Retinal pigment epithelial cell (primary cell): ENCODE data around the gene MRTFA.

Source experiments
- DNase-seq: peaks from one replicate; pipeline ENCODE4 v3.0.0-alpha.2; 2010; ENCODE audit warnings: low read depth
- H3K4me3 ChIP-seq: 2 replicates; pipeline ENCODE4 v1.5.1; 2011; ENCODE audit warnings: mild to moderate bottlenecking, low read length, control low read depth, moderate library complexity
- TF ChIP-seq, protein P1 (sequence below): conservative IDR thresholded peaks from 2 replicates; pipeline ENCODE4 v1.5.1; 2011; ENCODE audit warnings: low read depth, low read length, control low read depth, inconsistent platforms

Gene MRTFA

DNA sequence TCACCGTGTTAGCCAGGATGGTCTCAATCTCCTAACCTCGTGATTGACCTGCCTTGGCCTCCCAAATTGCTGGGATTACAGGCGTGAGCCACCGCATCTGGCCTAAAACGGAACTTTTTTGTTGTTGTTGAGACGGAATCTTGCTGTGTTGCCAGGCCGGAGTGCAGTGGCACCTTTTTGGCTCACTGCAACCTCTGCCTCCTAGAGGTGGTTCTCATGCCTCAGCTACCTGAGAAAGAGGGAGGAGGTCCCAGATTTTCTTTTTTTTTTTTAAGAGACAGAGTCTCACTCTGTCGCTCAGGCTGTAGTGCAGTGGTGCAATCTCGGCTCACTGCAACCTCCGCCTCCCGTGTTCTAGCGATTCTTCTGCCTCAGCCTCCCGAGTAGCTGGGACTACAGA lies 34.9 kb upstream of the MRTFA start:
- DNase-seq: no peak
- H3K4me3 ChIP-seq: no peak overlapping the region
- TF ChIP-seq, protein P1, sequence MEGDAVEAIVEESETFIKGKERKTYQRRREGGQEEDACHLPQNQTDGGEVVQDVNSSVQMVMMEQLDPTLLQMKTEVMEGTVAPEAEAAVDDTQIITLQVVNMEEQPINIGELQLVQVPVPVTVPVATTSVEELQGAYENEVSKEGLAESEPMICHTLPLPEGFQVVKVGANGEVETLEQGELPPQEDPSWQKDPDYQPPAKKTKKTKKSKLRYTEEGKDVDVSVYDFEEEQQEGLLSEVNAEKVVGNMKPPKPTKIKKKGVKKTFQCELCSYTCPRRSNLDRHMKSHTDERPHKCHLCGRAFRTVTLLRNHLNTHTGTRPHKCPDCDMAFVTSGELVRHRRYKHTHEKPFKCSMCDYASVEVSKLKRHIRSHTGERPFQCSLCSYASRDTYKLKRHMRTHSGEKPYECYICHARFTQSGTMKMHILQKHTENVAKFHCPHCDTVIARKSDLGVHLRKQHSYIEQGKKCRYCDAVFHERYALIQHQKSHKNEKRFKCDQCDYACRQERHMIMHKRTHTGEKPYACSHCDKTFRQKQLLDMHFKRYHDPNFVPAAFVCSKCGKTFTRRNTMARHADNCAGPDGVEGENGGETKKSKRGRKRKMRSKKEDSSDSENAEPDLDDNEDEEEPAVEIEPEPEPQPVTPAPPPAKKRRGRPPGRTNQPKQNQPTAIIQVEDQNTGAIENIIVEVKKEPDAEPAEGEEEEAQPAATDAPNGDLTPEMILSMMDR: no peak

DNA sequence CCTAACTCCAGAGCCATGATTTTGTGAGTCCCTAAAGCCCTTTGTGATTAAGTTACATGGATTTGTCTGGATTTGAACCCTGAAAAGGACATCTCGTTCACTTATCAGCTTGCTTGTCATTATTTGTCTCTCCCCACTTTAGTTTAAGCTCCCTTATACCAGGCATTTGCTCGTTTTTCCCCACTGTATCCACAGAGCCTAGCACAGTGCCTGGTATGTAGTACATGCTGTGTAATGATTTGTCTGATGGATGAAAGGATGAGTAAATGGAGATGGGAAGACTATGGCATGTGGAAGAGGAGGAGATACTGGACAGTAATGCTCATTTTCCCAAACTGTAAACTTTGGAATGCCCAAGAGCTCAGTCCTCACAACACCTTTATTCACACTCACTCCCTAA lies 33.5 kb upstream of the MRTFA start:
- TF ChIP-seq, protein P1: no peak
- no peak for DNase-seq
- H3K4me3 ChIP-seq: no peak overlapping the region

DNA sequence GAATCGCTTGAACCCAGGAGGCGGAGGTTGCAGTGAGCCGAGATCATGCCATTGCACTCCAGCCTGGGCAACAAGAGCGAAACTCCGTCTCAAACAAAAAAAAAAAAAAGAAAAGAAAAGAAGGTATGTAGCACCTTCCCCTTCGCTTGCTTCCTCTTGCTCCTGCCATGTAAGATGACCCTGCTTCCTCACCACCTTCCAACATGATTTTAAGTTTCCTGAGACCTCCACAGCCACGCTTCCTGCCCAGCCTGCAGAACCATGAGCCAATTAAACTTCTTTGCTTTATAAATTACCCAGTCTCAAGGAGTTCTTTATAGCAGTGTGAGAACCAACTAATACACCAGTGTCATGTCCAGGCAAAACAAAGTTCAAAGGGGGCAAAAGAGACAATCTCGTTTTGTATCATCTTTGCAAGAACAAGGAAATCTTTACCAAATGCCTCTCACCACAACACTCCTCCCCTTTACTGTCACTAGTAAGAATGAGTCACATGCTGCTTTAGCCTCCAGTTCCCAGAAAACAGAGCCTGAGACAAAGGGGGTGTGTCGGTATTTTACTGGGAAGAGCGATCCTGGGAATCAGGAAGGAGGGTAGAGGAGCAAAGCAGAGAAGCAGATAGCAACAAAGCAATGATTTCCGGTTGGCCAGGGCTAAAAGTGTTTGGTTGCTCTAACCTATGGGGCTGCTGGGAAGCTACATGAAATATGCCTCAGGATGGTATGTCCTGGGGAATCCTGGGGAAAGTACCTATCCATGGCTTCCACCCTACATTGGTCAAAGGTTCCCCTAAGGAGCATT lies 32.3 kb upstream of the MRTFA start:
- TF ChIP-seq, protein P1: no peak
- no peak overlapping the region for H3K4me3 ChIP-seq
- no peak for DNase-seq

DNA sequence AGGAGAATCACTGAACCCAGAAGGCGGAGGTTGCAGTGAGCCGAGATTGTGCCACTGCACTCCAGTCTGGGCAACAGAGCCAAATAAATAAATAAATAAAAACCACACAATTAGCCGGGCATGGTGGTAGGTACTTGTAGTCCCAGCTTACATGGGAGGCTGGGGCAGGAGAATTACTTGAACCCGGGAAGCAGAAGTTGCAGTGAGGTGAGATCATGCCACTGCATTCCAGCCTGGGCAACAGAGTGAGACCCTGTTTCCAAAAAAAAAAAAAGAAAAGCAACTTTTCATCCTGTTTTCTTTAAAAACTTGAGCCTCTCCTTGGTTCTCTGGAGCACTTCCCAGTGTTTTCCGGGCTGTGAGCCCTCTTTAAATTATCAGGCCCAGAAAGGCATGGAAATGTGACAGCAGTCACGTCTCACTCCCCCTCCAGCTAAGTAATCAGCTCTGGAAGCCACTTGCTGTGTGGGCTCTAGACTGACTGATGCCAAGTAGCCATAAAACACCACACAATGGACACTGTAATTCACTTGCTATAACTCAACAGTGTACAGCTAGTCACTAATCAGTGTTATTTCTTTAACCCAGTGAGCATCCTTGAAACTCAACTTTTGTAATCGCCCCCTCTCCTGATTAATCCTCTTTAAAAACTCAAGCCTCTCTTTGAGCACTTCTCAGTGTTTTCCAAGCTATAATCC lies 29.8 kb upstream of the MRTFA start:
- TF ChIP-seq, protein P1: no peak
- H3K4me3 ChIP-seq: no peak overlapping the region
- DNase-seq: no peak

DNA sequence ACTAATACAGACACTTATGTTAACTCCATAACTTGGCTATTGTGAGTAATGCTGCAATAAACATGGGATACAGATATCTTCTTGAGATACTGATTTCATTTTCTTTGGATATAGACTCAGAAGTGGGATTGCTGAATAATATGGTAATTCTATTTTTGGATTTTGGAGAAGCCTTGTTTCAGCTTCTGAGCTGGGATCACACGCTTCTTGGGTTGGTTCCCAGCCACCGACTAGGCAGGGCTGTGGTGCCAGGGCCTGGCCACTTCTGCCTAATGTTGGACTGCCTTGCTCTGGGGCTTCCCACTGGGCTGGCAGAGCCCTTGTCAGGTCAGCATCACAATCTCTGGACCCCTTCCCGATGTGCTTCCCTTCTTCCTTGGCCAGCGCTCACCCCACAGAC lies 28.8 kb upstream of the MRTFA start:
- no peak overlapping the region for H3K4me3 ChIP-seq
- no peak for DNase-seq
- TF ChIP-seq, protein P1: no peak

DNA sequence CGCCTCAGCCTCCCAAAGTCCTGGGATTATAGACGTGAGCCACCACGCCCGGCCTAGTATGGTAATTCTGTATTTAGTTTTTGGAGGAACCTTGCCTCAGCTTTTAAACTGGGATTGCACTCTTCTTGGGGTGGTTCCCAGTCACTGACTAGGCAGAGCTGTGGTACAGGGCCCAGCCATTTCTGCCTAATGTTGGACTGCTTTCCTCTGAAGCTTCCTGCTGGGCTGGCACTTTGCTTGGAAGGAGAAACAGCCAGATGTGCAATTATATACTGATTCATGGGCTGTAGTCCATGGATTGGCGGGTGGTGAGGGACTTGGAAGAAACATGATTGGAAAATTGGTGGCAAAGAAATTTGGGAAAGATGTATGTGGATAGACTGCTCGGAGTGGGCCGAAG lies 25.2 kb upstream of the MRTFA start:
- DNase-seq: no peak
- TF ChIP-seq, protein P1: no peak
- no peak overlapping the region for H3K4me3 ChIP-seq

DNA sequence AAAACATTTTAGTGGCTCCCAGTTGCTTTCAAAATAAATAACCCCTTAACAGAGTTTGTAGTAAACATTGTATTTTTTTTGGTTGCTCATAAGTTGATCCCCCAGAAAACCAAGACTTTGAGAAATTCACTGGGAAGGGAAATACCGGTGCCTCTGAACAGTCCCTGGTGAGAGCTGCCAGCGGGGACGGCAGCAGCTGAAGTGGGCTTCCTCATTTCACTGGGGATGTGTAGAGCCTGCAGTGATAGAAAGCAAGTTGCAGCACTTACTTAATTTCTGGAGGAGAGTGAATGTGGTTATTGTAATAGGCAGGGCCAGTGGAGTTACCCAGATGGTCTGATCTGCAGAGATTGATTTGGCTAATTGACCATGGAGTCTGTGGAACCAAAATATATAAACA lies 24.2 kb upstream of the MRTFA start:
- H3K4me3 ChIP-seq: no peak overlapping the region
- TF ChIP-seq, protein P1: no peak
- DNase-seq: no peak
